Measurements from ENCODE around the gene MYBPHL.

Gene MYBPHL

DNA sequence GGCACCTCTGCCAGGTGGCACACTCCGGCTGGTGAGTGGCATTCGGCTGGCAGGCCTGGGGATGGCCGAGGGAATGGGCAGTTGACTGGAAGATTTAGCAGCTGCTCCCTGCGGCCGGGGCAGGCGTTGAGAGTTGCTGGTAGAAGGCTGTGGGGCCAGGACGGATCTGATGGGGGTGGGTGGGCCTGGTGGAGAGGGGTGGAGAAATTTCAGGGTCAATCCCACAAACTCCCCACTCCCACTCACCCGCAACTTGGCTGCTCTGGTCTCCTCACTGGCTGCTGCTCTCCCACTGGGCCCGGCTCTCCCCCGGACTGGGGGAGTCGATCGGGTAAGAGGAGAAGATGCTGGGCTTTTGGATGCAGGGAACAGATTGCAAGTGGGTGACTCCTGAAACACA, 25.9 kb downstream of the MYBPHL start:
- DNase-seq (ENCODE audit: low read depth in 2 of 2): no peak

GRCh38 chr1:109279615-109280278, 27.1 kb downstream of the MYBPHL start:
- DNase-seq (ENCODE audit: low read depth in 2 of 2): no peak

DNA sequence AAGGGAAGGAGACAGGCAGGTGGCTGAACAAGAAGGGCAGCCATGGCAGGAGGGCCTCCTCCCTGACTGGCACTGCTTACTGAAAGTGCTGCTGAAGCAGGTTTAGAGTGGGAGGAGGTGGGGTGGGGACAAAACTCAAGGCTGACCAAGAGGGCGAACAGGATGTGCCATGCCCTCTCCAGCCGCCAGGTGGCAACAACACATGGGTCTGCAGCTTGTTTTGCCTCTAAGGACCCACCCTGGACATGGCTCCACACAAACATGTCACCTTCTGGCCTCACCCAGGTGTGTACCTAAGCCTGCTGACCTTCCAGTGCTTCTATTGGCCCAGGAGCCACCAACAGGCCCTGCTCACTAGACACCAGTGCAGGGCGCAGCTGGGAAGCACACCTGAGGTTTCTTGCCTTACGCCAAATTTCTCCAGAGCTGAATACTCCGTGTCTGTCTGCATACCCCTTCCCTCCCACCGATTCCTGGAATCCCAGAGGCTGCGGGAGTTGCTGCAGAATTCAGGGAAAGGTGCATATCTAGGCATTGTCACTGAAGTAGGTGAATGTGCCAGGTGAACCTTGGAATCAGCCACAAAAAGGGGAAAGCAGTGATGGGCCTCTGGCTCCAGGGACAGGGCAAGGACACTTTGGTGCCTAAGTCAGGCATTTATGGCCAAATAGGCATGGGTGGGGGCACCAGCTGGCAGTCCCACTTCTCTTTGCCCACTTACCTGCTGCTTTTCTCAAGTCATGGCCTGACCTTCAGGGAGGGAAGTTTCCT, 29.2 kb downstream of the MYBPHL start:
- peak; percentile 41 to 60 for DNase-seq (ENCODE audit: low read depth in 2 of 2)

GRCh38 chr1:109275706-109276345, 31.0 kb downstream of the MYBPHL start:
- no peak for DNase-seq (ENCODE audit: low read depth in 2 of 2)

DNA sequence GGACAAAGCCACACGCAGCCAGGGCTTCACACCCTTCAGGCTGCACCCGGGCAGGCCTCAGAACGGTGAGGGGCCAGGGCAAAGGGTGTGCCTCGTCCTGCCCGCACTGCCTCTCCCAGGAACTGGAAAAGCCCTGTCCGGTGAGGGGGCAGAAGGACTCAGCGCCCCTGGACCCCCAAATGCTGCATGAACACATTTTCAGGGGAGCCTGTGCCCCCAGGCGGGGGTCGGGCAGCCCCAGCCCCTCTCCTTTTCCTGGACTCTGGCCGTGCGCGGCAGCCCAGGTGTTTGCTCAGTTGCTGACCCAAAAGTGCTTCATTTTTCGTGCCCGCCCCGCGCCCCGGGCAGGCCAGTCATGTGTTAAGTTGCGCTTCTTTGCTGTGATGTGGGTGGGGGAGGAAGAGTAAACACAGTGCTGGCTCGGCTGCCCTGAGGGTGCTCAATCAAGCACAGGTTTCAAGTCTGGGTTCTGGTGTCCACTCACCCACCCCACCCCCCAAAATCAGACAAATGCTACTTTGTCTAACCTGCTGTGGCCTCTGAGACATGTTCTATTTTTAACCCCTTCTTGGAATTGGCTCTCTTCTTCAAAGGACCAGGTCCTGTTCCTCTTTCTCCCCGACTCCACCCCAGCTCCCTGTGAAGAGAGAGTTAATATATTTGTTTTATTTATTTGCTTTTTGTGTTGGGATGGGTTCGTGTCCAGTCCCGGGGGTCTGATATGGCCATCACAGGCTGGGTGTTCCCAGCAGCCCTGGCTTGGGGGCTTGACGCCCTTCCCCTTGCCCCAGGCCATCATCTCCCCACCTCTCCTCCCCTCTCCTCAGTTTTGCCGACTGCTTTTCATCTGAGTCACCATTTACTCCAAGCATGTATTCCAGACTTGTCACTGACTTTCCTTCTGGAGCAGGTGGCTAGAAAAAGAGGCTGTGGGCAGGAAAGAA, 32.0 kb downstream of the MYBPHL start:
- DNase-seq (ENCODE audit: low read depth in 2 of 2): no peak

- no peak for DNase-seq (ENCODE audit: low read depth in 2 of 2)
These were observed 33.1 kb downstream of the MYBPHL start for GRCh38 chr1:109273570-109274288.

DNA sequence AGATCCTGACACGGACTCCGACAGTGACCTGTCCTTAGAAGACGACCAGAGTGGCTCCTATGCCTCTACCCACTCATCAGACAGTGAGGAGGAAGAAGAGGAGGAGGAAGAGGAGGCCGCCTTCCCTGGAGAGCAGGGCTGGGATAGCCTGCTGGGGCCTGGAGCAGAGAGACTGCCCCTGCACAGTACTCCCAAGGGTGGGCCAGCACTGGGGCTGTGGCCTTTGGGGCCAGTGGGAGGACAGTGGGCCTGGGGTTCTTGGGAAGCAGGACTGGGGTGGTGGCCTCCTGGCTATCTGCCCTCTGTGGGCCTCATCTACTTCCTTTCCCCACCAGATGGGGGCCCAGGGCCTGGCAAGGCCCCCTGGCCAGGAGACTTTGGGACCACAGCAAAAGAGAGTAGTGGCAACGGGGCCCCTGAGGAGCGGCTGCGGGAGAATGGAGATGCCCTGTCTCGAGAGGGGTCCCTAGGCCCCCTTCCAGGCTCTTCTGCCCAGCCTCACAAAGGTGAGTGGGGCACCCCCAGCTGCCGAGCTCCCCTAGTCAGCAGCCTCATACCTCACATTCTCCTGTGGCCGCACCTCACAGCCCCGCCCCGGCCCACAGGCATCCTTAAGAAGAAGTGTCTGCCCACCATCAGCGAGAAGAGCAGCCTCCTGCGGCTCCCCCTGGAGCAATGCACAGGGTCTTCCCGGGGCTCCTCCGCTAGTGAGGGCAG, 33.8 kb downstream of the MYBPHL start:
- DNase-seq (ENCODE audit: low read depth in 2 of 2): no peak

GRCh38 chr1:109272021-109272799, 34.6 kb downstream of the MYBPHL start:
- DNase-seq (ENCODE audit: low read depth in 2 of 2): no peak

- no peak for DNase-seq (ENCODE audit: low read depth in 2 of 2)
These were observed 35.4 kb downstream of the MYBPHL start for GRCh38 chr1:109271458-109271857.

DNA sequence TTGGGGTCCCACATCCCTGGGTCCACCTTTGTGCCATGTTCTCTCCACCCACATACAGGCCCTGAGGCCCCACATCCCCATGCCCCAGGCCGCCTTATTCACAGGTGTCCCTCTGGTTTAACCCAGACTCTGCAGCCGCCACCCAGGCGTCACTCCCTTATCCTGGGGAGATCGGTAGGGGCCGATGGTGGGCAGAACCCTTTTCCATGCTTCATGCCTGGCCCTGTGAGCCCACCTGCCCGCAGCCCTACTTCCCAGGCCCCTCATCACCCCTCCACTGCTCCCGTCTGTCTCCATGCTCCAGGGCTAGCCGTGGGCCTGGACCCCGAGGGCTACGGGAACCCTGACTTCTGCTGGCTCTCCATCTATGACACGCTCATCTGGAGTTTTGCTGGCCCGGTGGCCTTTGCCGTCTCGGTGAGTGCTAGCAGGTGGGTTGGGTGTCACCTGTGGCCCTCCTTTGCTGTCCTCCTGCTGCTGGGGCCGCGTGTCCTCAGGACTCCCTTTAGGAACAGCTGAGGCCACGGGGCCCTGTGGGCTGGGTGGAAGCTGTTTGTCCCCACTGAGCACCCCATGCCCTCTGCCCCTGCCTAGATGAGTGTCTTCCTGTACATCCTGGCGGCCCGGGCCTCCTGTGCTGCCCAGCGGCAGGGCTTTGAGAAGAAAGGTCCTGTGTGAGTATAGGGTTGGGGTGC, 36.0 kb downstream of the MYBPHL start:
- DNase-seq (ENCODE audit: low read depth in 2 of 2): no peak

DNA sequence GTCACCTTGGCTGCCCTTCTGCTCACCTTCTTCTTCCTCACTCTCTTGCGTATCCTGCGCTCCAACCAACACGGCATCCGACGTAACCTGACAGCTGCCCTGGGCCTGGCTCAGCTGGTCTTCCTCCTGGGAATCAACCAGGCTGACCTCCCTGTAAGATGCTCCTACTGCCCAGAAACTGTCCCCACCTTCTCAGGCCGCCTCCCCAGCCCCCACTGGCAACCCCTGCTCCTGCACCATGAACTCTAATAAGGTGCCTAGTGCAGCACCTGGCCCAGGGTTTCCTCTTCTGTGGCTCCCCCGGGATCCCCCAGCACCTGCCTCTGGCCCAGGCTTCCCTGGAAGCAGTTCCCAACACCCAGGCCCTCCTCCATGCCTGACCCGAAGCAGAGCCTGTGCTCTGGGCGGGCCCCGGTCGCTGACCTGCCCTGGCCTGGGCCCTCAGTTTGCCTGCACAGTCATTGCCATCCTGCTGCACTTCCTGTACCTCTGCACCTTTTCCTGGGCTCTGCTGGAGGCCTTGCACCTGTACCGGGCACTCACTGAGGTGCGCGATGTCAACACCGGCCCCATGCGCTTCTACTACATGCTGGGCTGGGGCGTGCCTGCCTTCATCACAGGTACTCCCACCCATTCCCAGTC, 36.7 kb downstream of the MYBPHL start:
- DNase-seq (ENCODE audit: low read depth in 2 of 2): no peak

GRCh38 chr1:109269212-109269980, 37.4 kb downstream of the MYBPHL start:
- no peak for DNase-seq (ENCODE audit: low read depth in 2 of 2)

DNA sequence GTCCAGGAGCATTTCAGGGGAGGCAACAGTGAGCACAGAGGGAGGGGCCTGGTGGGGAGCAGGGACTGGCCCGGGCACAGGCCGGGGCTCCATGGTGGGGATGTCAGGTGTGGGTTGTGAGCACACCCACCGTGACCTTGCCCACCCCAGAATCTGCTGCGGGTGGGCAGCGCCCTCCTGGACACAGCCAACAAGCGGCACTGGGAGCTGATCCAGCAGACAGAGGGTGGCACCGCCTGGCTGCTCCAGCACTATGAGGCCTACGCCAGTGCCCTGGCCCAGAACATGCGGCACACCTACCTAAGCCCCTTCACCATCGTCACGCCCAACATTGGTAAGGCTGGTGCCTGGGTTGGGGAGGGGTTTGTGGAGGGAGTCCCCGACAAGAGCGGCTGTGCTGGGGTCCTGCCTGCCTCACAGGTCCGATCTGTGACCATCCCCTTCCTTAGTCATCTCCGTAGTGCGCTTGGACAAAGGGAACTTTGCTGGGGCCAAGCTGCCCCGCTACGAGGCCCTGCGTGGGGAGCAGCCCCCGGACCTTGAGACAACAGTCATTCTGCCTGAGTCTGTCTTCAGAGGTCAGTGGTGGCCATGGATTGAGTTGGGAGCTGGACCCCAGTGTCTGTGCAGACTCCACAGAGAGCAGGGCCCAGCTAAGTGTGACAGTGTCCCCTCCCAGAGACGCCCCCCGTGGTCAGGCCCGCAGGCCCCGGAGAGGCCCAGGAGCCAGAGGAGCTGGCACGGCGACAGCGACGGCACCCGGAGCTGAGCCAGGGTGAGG, 38.2 kb downstream of the MYBPHL start:
- no peak for DNase-seq (ENCODE audit: low read depth in 2 of 2)

- no peak for DNase-seq (ENCODE audit: low read depth in 2 of 2)
These were observed 39.0 kb downstream of the MYBPHL start for GRCh38 chr1:109267743-109268300.

DNA sequence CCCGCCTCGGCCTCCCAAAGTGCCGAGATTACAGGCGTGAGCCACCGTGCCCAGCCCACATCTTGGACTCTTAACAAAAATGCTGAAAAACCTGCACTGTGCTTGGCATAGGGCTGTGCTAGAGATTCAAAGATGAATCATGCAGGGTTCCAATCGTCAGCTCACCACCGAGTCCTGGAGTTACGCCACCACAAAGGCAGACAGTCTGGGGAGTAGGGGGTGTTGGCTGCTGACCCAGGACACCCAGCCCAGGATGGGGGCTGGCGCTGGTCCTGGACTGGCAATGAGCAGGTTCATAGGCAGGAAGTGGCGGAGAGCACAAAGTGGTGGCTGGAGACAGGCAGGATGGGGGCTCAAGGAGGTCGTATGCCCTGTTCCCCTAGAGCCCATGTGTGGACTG, 39.8 kb downstream of the MYBPHL start:
- no peak for DNase-seq (ENCODE audit: low read depth in 2 of 2)

- DNase-seq (ENCODE audit: low read depth in 2 of 2): no peak
These were observed 41.0 kb downstream of the MYBPHL start for GRCh38 chr1:109265741-109266330.

Data from stimulated activated CD4-positive, alpha-beta T cell treated with anti-CD3 and anti-CD28 coated beads, Interleukin-1b, Interleukin-23, amount 100 ng/mL, for 4 hours (primary cell).